ENCODE results near the gene FOXB1. TPM values are rescaled to one million over a fixed set of nuclear protein-coding genes. Genes with fewer than 3 reads are reported as not detected.

The FOXB1 gene
- not detected for total RNA-seq
- long read RNA-seq, result 0 reads

DNA sequence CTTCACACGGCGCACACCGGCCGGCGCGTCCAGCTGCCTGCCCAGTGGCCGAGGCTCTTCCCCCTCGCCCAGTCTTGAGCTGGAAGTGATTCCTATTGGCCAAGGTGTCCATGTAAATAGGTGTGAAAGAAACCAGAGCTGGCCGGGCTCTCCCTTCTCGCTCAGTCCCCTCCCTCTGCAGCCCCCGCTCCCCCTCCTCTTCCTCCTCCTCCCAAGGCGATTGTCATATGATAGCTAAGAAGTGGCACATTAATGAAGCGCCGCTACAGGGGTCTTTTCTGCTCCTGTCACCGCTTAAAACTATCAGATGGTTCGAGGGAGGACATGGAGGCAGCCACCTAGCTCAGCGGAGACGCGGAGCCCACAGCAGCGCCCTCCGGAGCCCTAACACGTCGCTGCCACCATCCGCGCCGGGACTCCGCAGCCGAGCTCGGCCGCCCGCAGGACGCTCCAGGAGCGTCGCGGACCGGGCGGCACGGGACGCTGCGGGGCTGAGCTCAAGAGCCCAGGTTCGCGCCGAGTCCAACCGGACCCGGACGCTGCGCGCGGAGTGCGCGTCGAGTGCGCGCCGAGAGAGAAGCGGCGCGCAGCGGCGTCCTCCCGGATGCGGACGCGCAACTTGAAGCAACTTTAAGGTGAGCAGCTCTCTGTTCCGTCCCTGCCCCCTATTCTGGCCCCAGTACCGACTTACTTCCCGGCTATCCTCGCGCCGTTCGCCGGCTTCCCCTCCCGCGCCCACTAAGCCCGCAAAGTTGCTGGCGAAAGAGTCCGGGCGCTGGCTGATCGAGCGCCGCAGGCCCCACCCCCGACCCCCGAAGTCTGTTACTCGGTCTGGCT lies at the start of gene FOXB1:
Gene FOXB1, plus strand, starts transcription at position 303 of the 837 bp plus-strand sequence. CDS start 653 bp downstream, outside the sequence.
- Histone ChIP-seq H3K4me1 (peaks cover 35% of the 10 kb centered on the region), H3K27me3 (peaks cover 100% of the 10 kb centered on the region), H3K9me3 (no peaks in the 10 kb centered on the region), H3K27ac (no peak within 1 kb of the TSS), H3K36me3 (no peaks in the 10 kb centered on the region), H3K4me3 (peak within 1 kb of the TSS; percentile 53)
- TF ChIP-seq, protein P1, sequence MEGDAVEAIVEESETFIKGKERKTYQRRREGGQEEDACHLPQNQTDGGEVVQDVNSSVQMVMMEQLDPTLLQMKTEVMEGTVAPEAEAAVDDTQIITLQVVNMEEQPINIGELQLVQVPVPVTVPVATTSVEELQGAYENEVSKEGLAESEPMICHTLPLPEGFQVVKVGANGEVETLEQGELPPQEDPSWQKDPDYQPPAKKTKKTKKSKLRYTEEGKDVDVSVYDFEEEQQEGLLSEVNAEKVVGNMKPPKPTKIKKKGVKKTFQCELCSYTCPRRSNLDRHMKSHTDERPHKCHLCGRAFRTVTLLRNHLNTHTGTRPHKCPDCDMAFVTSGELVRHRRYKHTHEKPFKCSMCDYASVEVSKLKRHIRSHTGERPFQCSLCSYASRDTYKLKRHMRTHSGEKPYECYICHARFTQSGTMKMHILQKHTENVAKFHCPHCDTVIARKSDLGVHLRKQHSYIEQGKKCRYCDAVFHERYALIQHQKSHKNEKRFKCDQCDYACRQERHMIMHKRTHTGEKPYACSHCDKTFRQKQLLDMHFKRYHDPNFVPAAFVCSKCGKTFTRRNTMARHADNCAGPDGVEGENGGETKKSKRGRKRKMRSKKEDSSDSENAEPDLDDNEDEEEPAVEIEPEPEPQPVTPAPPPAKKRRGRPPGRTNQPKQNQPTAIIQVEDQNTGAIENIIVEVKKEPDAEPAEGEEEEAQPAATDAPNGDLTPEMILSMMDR (IDR thresholded peaks at IDR 0.05), result no peak
- intact Hi-C loops (cut with DNase I), result no loop called here
- no peak for ATAC-seq
- no peak for DNase-seq

DNA sequence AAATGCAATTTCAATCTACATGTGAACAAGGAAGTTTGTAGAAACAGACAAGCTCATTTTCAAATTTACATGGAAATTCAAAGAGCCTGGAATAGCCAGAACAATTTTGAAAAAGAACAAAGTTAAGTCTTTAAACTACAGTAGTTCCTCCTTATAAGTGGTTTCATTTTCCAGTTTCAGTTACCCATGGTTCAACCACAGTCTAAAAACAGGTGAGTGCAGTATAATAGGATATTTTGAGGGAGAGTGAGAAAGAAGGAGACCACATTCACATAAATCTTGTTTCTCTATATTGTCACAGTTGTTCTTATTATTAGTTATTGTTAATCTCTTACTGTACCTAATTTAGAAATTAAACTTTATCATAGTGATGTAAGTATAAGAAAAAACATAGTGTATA lies 45.8 kb upstream of the FOXB1 start:
- TF ChIP-seq, protein P1 (IDR thresholded peaks at IDR 0.05), result no peak
- intact Hi-C loops (cut with DNase I), result no loop called here

DNA sequence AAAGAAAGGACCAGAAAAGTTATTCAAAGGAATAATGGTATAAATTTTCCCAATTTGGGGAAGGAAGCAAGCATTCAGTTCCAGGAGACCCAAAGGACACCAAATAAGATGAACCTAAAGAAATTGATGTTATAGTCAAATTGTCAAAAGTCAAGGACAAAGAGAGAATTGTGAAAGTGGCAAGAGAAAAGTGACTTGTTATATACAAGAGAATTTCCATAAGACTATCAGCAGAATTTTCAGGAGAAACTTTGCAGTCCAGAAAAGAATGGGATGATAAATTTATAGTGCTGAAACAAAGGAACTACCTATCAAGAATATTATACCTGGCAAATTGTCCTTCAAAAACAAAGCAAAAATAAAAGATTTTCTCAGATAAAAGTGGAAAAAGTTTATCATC lies 43.8 kb upstream of the FOXB1 start:
- H3K4me3 ChIP-seq, result no peak overlapping the region
- no peaks in the 10 kb centered on the region for H3K27me3 ChIP-seq
- H3K36me3 ChIP-seq, result no peaks in the 10 kb centered on the region
- DNase-seq (no peak), ATAC-seq (no peak)
- H3K9me3 ChIP-seq, result peaks cover 14% of the 10 kb centered on the region
- no peak overlapping the region for H3K27ac ChIP-seq
- intact Hi-C loops (cut with DNase I), result no loop called here
- TF ChIP-seq, protein P1 (IDR thresholded peaks at IDR 0.05), result no peak
- H3K4me1 ChIP-seq, result no peaks in the 10 kb centered on the region

More for the DNA sequence above, 45.8 kb upstream of the FOXB1 start:
- H3K4me3 ChIP-seq, result no peak overlapping the region
- ATAC-seq (no peak), DNase-seq (no peak)
- H3K4me1 ChIP-seq, result no peaks in the 10 kb centered on the region
- H3K36me3 ChIP-seq, result no peaks in the 10 kb centered on the region
- no peaks in the 10 kb centered on the region for H3K27me3 ChIP-seq
- peaks cover 14% of the 10 kb centered on the region for H3K9me3 ChIP-seq
- no peak overlapping the region for H3K27ac ChIP-seq

DNA sequence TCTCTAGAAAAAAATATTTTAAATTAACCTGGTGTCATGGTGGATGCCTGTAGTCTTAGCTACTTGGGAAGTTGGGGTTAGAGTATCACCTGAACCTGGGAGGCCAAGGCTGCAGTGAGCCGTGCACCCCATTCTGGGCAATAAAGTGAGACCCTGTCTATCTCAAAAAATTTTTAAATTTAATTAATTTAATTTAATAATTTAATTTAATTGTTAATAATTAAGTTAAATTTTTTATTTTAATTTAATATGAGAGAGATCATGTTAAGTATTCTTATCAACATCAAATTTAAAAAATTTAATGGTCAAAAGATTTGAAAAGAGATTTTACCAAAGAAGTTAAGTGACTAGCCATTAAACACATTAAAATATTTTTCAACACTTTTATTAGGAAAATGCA lies 40.8 kb upstream of the FOXB1 start:
- Histone ChIP-seq H3K9me3 (peaks cover 10% of the 10 kb centered on the region), H3K27ac (no peak overlapping the region), H3K4me3 (no peak overlapping the region), H3K27me3 (no peaks in the 10 kb centered on the region), H3K4me1 (no peaks in the 10 kb centered on the region), H3K36me3 (no peaks in the 10 kb centered on the region)
- intact Hi-C loops (cut with DNase I), result no loop called here
- ATAC-seq (no peak), DNase-seq (no peak)
- TF ChIP-seq, protein P1 (IDR thresholded peaks at IDR 0.05), result no peak

DNA sequence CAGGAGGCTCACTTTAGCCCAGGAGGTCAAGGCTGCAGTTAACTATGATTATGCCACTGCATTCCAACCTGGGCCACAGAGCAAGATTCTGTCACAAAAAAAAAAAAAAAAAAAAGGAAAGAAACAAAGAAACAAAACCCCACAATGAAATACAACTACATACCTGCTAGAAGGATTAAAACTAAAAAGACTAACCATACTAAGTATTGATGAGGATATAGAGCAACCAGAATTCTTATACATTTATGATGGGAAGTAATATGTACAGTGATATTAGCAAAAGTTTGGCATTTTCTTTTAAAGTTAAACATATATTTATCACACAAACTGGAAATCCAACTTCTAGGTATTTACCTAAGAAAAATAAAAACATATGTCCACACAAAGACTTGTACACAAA lies 40.2 kb upstream of the FOXB1 start:
- peaks cover 10% of the 10 kb centered on the region for H3K9me3 ChIP-seq
- DNase-seq (no peak), ATAC-seq (no peak)
- TF ChIP-seq, protein P1 (IDR thresholded peaks at IDR 0.05), result no peak
- H3K27ac ChIP-seq, result no peak overlapping the region
- H3K4me1 ChIP-seq, result no peaks in the 10 kb centered on the region
- intact Hi-C loops (cut with DNase I), result no loop called here
- no peak overlapping the region for H3K4me3 ChIP-seq
- H3K27me3 ChIP-seq, result no peaks in the 10 kb centered on the region
- H3K36me3 ChIP-seq, result no peaks in the 10 kb centered on the region

Measured in upper lobe of right lung (tissue), 1 donor.